ENCODE results near the gene VTA1. TPM values are rescaled to one million over a fixed set of nuclear protein-coding genes. Genes with fewer than 3 reads are reported as not detected.
"Not testable (repeated sequence)": the region's sequence is repeated elsewhere in the genome, so short reads cannot be mapped to it uniquely, and the experiment has no call there.

VTA1 gene
- total RNA-seq, 1 experiment from 2014 or later: 83.5 TPM

- DNase-seq (ENCODE audit: low read depth): no peak
Measured at GRCh38 chr6:142225552-142225951, 78.5 kb downstream of the VTA1 start.

- DNase-seq (ENCODE audit: low read depth): no peak
Measured at GRCh38 chr6:142226731-142227130, 79.7 kb downstream of the VTA1 start.

GRCh38 chr6:142229518-142230270, 82.6 kb downstream of the VTA1 start:
- not testable (repeated sequence) for DNase-seq (ENCODE audit: low read depth)

GRCh38 chr6:142232206-142233044, 85.4 kb downstream of the VTA1 start:
- DNase-seq (ENCODE audit: low read depth): peak; percentile 61

GRCh38 chr6:142233945-142234682, 87.1 kb downstream of the VTA1 start:
- DNase-seq (ENCODE audit: low read depth): no peak

GRCh38 chr6:142235272-142235671, 88.2 kb downstream of the VTA1 start:
- DNase-seq (ENCODE audit: low read depth): no peak

GRCh38 chr6:142235791-142236190, 88.7 kb downstream of the VTA1 start:
- no peak for DNase-seq (ENCODE audit: low read depth)

- no peak for DNase-seq (ENCODE audit: low read depth)
Measured at GRCh38 chr6:142236691-142237090, 89.6 kb downstream of the VTA1 start.

GRCh38 chr6:142238881-142239280, 91.8 kb downstream of the VTA1 start:
- no peak for DNase-seq (ENCODE audit: low read depth)

- no peak for DNase-seq (ENCODE audit: low read depth)
Measured at GRCh38 chr6:142240179-142240578, 93.1 kb downstream of the VTA1 start.

- no peak for DNase-seq (ENCODE audit: low read depth)
Measured at GRCh38 chr6:142241061-142241460, 94.0 kb downstream of the VTA1 start.

GRCh38 chr6:142242269-142242668, 95.2 kb downstream of the VTA1 start:
- no peak for DNase-seq (ENCODE audit: low read depth)

GRCh38 chr6:142246960-142247359, 99.9 kb downstream of the VTA1 start:
- DNase-seq (ENCODE audit: low read depth): no peak

GRCh38 chr6:142249266-142249665, 102.2 kb downstream of the VTA1 start:
- DNase-seq (ENCODE audit: low read depth): no peak

- DNase-seq (ENCODE audit: low read depth): no peak
Measured at GRCh38 chr6:142251930-142252445, 104.9 kb downstream of the VTA1 start.

GRCh38 chr6:142254513-142254912, 107.5 kb downstream of the VTA1 start:
- DNase-seq (ENCODE audit: low read depth): no peak

- DNase-seq (ENCODE audit: low read depth): no peak
Measured at GRCh38 chr6:142255785-142256184, 108.7 kb downstream of the VTA1 start.

- DNase-seq (ENCODE audit: low read depth): no peak
Measured at GRCh38 chr6:142258305-142258704, 111.2 kb downstream of the VTA1 start.

- no peak for DNase-seq (ENCODE audit: low read depth)
Measured at GRCh38 chr6:142258757-142259156, 111.7 kb downstream of the VTA1 start.

GRCh38 chr6:142260748-142261147, 113.7 kb downstream of the VTA1 start:
- no peak for DNase-seq (ENCODE audit: low read depth)

GRCh38 chr6:142262231-142262630, 115.2 kb downstream of the VTA1 start:
- DNase-seq (ENCODE audit: low read depth): no peak

- no peak for DNase-seq (ENCODE audit: low read depth)
Measured at GRCh38 chr6:142265476-142265875, 118.4 kb downstream of the VTA1 start.
